Prostate gland (tissue), 2 donors: ENCODE data around the gene WDR89. TPM values are rescaled to one million over a fixed set of nuclear protein-coding genes. Genes with fewer than 3 reads are reported as not detected.

ENCODE experiments used
- DNase-seq: peaks from one replicate; pipeline ENCODE4 v3.0.0-alpha.2; 2019; ENCODE audit warnings: low spot score
- H3K27ac ChIP-seq, 2 donors: fragments of 200-600 bp; sonication (generic); 2 replicates each; pipeline ENCODE4 v1.5.1; 2017 to 2019
- H3K27me3 ChIP-seq: fragments of 200-600 bp; sonication (generic); replicated peaks from 2 replicates; pipeline ENCODE4 v1.5.1; 2019; ENCODE audit not compliant: insufficient read depth
- H3K36me3 ChIP-seq, 2 donors: fragments of 200-600 bp; sonication (generic); 1 replicate in 1 of 2; 2 replicates in 1 of 2; pipeline versions ENCODE4 v1.5.1 to v1.8.1; 2017 to 2019
- H3K4me1 ChIP-seq: fragments of 200-600 bp; sonication (generic); replicated peaks from 2 replicates; pipeline ENCODE4 v1.5.1; 2019
- H3K4me3 ChIP-seq, 2 donors: fragments of 200-600 bp; sonication (generic); 2 replicates each; pipeline ENCODE4 v1.5.1; 2017 to 2019
- H3K9me3 ChIP-seq: fragments of 200-600 bp; sonication (generic); 2 replicates; pipeline ENCODE4 v1.5.1; 2017
- CTCF ChIP-seq, 4 experiments: fragments of 200-600 bp in 2 of 4; fragments of 450-650 bp in 2 of 4; sonication (generic) in 2 of 4; IDR thresholded peaks; 1 replicate in 3 of 4; 2 replicates in 1 of 4; pipeline ENCODE4 v1.5.1; 2016 to 2019; ENCODE audit warnings: antibody characterized with exemption in 4 of 4, mild to moderate bottlenecking in 2 of 4, moderate library complexity in 2 of 4
- POLR2A ChIP-seq: fragments of 450-650 bp; IDR thresholded peaks from one replicate; pipeline ENCODE4 v1.6.1; 2016; ENCODE audit warnings: antibody characterized with exemption, mild to moderate bottlenecking
- POLR2AphosphoS5 ChIP-seq: sonication (generic); formaldehyde crosslinking; IDR thresholded peaks from one replicate; pipeline ENCODE4 v1.6.1; 2017; ENCODE audit warnings: antibody characterized with exemption
- WGBS: methylation state at CpG from one replicate; pipeline ENCODE4 v1.1.5; 2018; 5-methylcytosine and 5-hydroxymethylcytosine counted together
- intact Hi-C: fragments of 100-400 bp; cut with DNase I; formaldehyde crosslinking; loops from one replicate; pipeline ENCODE4 v1.14.2; 2022
- total RNA-seq, 2 donors: library from RNA; depleted of rRNA; stranded (reverse); fragments of >200 nt; gene quantifications; one replicate each; pipeline ENCODE4 v1.1.0, GENCODE V29; 2016

WDR89 gene
- total RNA-seq, 2 donors from 2014 or later: 4.9 to 8.9 TPM

DNA sequence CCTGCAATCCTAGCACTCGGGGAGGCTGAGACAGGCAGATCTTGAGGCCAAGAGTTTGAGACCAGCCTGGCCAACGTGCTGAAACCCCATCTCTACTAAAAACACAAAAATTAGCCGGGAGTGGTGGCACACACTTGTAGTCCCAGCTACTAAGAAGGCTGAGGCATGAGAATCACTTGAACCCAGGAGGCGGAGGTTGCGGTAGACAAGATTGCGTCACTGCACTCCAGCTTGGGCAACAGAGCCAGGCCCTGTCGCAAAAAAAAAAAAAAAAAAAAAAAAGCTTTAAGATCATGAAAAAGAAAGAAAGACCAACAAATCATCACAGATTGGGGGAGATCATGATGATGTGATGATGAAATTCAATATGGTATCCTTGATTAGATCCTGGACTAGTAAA lies 30.6 kb downstream of the WDR89 start:
- no peak for DNase-seq
- intact Hi-C loops: no loop called here
- TF ChIP-seq POLR2AphosphoS5 (no peak), POLR2A (no peak), CTCF (IDR thresholded peaks at IDR 0.05) (no peak)
- 90% methylated on average over 7 of the region's 7 CpGs for WGBS
- H3K4me3 ChIP-seq: no peak overlapping the region
- no peaks in the 10 kb centered on the region for H3K4me1 ChIP-seq
- no peaks in the 10 kb centered on the region for H3K9me3 ChIP-seq
- H3K36me3 ChIP-seq: no peaks in the 10 kb centered on the region
- H3K27ac ChIP-seq: no peak overlapping the region
- H3K27me3 ChIP-seq: no peaks in the 10 kb centered on the region

GRCh38 chr14:63605041-63605532 lies 36.6 kb downstream of the WDR89 start:
- no peak overlapping the region for H3K27ac ChIP-seq
- DNase-seq: no peak
- H3K36me3 ChIP-seq: no peaks in the 10 kb centered on the region
- H3K27me3 ChIP-seq: no peaks in the 10 kb centered on the region
- no peak for TF ChIP-seq POLR2A
- TF ChIP-seq CTCF (IDR thresholded peaks at IDR 0.05): no peak
- no peak for TF ChIP-seq POLR2AphosphoS5
- no peak overlapping the region for H3K4me3 ChIP-seq
- no peaks in the 10 kb centered on the region for H3K4me1 ChIP-seq
- intact Hi-C loops: no loop called here
- 88% methylated on average over 10 of the region's 10 CpGs for WGBS
- no peaks in the 10 kb centered on the region for H3K9me3 ChIP-seq

DNA sequence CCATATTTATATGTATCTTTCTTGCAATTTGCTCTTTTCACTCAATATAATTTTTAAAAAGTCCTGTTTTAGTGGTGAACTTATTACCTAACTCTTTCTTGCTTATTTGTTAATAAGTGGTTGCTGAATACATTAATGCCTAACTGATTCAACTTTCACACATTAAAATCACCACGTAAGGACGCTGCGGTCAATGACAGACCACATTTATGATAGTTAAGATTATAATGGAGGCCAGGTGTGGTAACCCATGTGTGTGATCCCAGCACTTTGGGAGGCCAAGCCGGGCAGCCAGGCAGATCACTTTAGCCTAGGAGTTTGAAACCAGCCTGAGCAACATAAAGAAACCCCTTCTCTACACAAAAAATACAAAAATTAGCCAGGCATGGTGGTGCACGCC lies 37.0 kb downstream of the WDR89 start:
- TF ChIP-seq POLR2AphosphoS5 (no peak), POLR2A (no peak), CTCF (IDR thresholded peaks at IDR 0.05) (no peak)
- Histone ChIP-seq H3K9me3 (no peaks in the 10 kb centered on the region), H3K4me3 (no peak overlapping the region), H3K4me1 (no peaks in the 10 kb centered on the region), H3K27me3 (no peaks in the 10 kb centered on the region), H3K27ac (no peak overlapping the region), H3K36me3 (no peaks in the 10 kb centered on the region)
- DNase-seq: no peak
- 98% methylated on average over 5 of the region's 5 CpGs for WGBS
- intact Hi-C loops: no loop called here

- intact Hi-C loops: no loop called here
- no peak overlapping the region for H3K4me3 ChIP-seq
- no peak overlapping the region for H3K27ac ChIP-seq
- H3K4me1 ChIP-seq: no peaks in the 10 kb centered on the region
- TF ChIP-seq POLR2AphosphoS5 (no peak), POLR2A (no peak), CTCF (IDR thresholded peaks at IDR 0.05) (no peak)
- H3K36me3 ChIP-seq: no peaks in the 10 kb centered on the region
- DNase-seq: no peak
- no peaks in the 10 kb centered on the region for H3K27me3 ChIP-seq
- no peaks in the 10 kb centered on the region for H3K9me3 ChIP-seq
- 93% methylated on average over 5 of the region's 5 CpGs for WGBS
Observed at GRCh38 chr14:63603749-63604277, 37.9 kb downstream of the WDR89 start.

DNA sequence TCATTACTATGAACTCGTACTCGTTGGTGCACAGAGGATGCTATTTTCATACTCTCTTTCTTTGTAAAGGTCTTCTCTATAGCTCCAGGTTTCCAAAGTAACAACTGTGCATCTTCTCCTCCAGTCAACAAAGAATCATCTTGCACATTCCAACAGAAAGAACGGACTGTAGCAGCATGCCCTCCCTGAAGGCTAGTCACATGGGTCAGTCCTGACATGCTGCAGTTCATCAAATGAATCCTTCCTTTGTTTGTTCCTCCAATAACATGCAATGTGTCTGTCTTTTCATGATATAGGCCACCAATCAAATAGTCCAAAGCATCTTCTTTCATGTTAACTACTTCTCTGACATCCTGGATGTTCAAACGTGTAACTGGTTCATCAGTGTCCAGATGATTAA lies 42.9 kb downstream of the WDR89 start:
- no peak for TF ChIP-seq POLR2A
- no peak for TF ChIP-seq POLR2AphosphoS5
- TF ChIP-seq CTCF (IDR thresholded peaks at IDR 0.05): no peak
- Histone ChIP-seq H3K36me3 (no peaks in the 10 kb centered on the region), H3K9me3 (no peaks in the 10 kb centered on the region), H3K4me3 (no peak overlapping the region), H3K4me1 (no peaks in the 10 kb centered on the region), H3K27ac (no peak overlapping the region), H3K27me3 (no peaks in the 10 kb centered on the region)
- intact Hi-C loops: no loop called here
- WGBS: 77% methylated on average over 4 of the region's 4 CpGs
- DNase-seq: no peak
